ENCODE measurements around the gene KCNJ5. TPM values are rescaled to one million over a fixed set of nuclear protein-coding genes. Genes with fewer than 3 reads are reported as not detected.

Gene KCNJ5
- total and polyA plus RNA-seq, 2 experiments from 2014 or later, result not detected

DNA sequence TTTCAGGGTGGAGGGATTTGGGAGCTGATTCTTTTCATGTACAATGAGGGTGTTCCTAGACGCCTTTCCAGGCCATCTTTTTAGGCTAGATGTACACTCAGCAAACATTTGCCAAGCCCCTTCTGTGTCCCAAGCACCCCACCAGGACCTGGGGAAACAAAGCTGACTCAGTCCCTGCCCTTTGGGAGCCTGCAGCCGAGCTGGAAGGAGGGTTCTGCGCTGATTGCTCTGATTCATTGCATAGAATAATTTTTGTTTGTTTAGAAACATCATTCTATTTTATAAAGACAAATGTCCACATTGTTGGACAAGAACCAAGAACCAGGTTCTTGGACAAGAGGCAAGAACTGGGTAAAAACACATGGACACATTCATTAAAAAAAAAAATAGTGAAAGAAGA lies 34.8 kb downstream of the KCNJ5 start:
- H2AFZ ChIP-seq, result no peak overlapping the region
- no peak for ATAC-seq
- no peak overlapping the region for H3K27ac ChIP-seq (ENCODE audit: low read depth)
- no peaks in the 10 kb centered on the region for H4K20me1 ChIP-seq (replicated peaks; ENCODE audit: insufficient read depth)
- DNase-seq (ENCODE audit: low spot score), result no peak
- peaks cover 37% of the 10 kb centered on the region for H3K4me1 ChIP-seq (ENCODE audit: insufficient read depth)
- H3K27me3 ChIP-seq (ENCODE audit: insufficient read depth), result peaks cover 38% of the 10 kb centered on the region; the same call in 1 of the 2 replicates
- peaks cover 55% of the 10 kb centered on the region for H3K4me1 Mint-ChIP-seq
- no peak overlapping the region for H3K27ac Mint-ChIP-seq
- no peaks in the 10 kb centered on the region for H3K9me2 ChIP-seq (ENCODE audit: insufficient read depth)
- H3K4me3 ChIP-seq, result no peak overlapping the region
- H3K4me3 Mint-ChIP-seq, result peak overlapping the region; percentile 26; the same call in 1 of the 3 replicates
- H3K36me3 ChIP-seq (ENCODE audit: insufficient read depth), result no peaks in the 10 kb centered on the region
- H3F3A ChIP-seq (replicated peaks; ENCODE audit: low read depth), result no peaks in the 10 kb centered on the region
- H3K27me3 Mint-ChIP-seq (ENCODE audit: insufficient read depth, low read depth, poor library complexity), result peaks cover 40% of the 10 kb centered on the region
- H3K36me3 Mint-ChIP-seq (ENCODE audit: low read depth), result no peaks in the 10 kb centered on the region
- H3K4me2 ChIP-seq, result 0 out of 2 replicates have a peak overlapping the region, but pooled peaks have one; percentile 43
- TF ChIP-seq POLR2AphosphoS5 (IDR thresholded peaks at IDR 0.05; ENCODE audit: low read depth), result no peak
- no peak for TF ChIP-seq EZH2phosphoT487 (IDR thresholded peaks at IDR 0.05; ENCODE audit: unreplicated experiment)
- TF ChIP-seq STAT1 (IDR thresholded peaks at IDR 0.05; ENCODE audit: unreplicated experiment), result no peak
- no peak for TF ChIP-seq CREB1 (CRISPR knock-in tag; IDR thresholded peaks at IDR 0.05; ENCODE audit: low read depth)
- no peak for TF ChIP-seq ZNF114 (CRISPR knock-in tag; IDR thresholded peaks at IDR 0.05)
- TF ChIP-seq, protein P1, sequence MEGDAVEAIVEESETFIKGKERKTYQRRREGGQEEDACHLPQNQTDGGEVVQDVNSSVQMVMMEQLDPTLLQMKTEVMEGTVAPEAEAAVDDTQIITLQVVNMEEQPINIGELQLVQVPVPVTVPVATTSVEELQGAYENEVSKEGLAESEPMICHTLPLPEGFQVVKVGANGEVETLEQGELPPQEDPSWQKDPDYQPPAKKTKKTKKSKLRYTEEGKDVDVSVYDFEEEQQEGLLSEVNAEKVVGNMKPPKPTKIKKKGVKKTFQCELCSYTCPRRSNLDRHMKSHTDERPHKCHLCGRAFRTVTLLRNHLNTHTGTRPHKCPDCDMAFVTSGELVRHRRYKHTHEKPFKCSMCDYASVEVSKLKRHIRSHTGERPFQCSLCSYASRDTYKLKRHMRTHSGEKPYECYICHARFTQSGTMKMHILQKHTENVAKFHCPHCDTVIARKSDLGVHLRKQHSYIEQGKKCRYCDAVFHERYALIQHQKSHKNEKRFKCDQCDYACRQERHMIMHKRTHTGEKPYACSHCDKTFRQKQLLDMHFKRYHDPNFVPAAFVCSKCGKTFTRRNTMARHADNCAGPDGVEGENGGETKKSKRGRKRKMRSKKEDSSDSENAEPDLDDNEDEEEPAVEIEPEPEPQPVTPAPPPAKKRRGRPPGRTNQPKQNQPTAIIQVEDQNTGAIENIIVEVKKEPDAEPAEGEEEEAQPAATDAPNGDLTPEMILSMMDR (conservative IDR thresholded peaks at IDR 0.05; ENCODE audit: low read depth in 2 of 2), result no peak
- TF ChIP-seq, protein P2, sequence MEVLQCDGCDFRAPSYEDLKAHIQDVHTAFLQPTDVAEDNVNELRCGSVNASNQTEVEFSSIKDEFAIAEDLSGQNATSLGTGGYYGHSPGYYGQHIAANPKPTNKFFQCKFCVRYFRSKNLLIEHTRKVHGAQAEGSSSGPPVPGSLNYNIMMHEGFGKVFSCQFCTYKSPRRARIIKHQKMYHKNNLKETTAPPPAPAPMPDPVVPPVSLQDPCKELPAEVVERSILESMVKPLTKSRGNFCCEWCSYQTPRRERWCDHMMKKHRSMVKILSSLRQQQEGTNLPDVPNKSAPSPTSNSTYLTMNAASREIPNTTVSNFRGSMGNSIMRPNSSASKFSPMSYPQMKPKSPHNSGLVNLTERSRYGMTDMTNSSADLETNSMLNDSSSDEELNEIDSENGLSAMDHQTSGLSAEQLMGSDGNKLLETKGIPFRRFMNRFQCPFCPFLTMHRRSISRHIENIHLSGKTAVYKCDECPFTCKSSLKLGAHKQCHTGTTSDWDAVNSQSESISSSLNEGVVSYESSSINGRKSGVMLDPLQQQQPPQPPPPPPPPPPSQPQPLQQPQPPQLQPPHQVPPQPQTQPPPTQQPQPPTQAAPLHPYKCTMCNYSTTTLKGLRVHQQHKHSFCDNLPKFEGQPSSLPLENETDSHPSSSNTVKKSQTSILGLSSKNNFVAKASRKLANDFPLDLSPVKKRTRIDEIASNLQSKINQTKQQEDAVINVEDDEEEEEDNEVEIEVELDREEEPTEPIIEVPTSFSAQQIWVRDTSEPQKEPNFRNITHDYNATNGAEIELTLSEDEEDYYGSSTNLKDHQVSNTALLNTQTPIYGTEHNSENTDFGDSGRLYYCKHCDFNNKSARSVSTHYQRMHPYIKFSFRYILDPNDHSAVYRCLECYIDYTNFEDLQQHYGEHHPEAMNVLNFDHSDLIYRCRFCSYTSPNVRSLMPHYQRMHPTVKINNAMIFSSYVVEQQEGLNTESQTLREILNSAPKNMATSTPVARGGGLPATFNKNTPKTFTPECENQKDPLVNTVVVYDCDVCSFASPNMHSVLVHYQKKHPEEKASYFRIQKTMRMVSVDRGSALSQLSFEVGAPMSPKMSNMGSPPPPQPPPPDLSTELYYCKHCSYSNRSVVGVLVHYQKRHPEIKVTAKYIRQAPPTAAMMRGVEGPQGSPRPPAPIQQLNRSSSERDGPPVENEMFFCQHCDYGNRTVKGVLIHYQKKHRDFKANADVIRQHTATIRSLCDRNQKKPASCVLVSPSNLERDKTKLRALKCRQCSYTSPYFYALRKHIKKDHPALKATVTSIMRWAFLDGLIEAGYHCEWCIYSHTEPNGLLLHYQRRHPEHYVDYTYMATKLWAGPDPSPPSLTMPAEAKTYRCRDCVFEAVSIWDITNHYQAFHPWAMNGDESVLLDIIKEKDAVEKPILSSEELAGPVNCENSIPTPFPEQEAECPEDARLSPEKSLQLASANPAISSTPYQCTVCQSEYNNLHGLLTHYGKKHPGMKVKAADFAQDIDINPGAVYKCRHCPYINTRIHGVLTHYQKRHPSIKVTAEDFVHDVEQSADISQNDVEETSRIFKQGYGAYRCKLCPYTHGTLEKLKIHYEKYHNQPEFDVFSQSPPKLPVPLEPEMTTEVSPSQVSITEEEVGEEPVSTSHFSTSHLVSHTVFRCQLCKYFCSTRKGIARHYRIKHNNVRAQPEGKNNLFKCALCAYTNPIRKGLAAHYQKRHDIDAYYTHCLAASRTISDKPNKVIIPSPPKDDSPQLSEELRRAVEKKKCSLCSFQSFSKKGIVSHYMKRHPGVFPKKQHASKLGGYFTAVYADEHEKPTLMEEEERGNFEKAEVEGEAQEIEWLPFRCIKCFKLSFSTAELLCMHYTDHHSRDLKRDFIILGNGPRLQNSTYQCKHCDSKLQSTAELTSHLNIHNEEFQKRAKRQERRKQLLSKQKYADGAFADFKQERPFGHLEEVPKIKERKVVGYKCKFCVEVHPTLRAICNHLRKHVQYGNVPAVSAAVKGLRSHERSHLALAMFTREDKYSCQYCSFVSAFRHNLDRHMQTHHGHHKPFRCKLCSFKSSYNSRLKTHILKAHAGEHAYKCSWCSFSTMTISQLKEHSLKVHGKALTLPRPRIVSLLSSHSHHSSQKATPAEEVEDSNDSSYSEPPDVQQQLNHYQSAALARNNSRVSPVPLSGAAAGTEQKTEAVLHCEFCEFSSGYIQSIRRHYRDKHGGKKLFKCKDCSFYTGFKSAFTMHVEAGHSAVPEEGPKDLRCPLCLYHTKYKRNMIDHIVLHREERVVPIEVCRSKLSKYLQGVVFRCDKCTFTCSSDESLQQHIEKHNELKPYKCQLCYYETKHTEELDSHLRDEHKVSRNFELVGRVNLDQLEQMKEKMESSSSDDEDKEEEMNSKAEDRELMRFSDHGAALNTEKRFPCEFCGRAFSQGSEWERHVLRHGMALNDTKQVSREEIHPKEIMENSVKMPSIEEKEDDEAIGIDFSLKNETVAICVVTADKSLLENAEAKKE (CRISPR knock-in tag; IDR thresholded peaks at IDR 0.05), result no peak
- no peak for TF ChIP-seq JUNB (IDR thresholded peaks at IDR 0.05; ENCODE audit: unreplicated experiment)
- no peak for TF ChIP-seq EZH2 (IDR thresholded peaks at IDR 0.05; ENCODE audit: low read depth, unreplicated experiment)
- TF ChIP-seq ZNF331 (CRISPR knock-in tag; IDR thresholded peaks at IDR 0.05; ENCODE audit: low read depth), result no peak
- TF ChIP-seq, protein P3, sequence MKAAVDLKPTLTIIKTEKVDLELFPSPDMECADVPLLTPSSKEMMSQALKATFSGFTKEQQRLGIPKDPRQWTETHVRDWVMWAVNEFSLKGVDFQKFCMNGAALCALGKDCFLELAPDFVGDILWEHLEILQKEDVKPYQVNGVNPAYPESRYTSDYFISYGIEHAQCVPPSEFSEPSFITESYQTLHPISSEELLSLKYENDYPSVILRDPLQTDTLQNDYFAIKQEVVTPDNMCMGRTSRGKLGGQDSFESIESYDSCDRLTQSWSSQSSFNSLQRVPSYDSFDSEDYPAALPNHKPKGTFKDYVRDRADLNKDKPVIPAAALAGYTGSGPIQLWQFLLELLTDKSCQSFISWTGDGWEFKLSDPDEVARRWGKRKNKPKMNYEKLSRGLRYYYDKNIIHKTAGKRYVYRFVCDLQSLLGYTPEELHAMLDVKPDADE (IDR thresholded peaks at IDR 0.05), result no peak
- no peak for TF ChIP-seq NANOG (IDR thresholded peaks at IDR 0.05; ENCODE audit: borderline replicate concordance)
- TF ChIP-seq, protein P4, sequence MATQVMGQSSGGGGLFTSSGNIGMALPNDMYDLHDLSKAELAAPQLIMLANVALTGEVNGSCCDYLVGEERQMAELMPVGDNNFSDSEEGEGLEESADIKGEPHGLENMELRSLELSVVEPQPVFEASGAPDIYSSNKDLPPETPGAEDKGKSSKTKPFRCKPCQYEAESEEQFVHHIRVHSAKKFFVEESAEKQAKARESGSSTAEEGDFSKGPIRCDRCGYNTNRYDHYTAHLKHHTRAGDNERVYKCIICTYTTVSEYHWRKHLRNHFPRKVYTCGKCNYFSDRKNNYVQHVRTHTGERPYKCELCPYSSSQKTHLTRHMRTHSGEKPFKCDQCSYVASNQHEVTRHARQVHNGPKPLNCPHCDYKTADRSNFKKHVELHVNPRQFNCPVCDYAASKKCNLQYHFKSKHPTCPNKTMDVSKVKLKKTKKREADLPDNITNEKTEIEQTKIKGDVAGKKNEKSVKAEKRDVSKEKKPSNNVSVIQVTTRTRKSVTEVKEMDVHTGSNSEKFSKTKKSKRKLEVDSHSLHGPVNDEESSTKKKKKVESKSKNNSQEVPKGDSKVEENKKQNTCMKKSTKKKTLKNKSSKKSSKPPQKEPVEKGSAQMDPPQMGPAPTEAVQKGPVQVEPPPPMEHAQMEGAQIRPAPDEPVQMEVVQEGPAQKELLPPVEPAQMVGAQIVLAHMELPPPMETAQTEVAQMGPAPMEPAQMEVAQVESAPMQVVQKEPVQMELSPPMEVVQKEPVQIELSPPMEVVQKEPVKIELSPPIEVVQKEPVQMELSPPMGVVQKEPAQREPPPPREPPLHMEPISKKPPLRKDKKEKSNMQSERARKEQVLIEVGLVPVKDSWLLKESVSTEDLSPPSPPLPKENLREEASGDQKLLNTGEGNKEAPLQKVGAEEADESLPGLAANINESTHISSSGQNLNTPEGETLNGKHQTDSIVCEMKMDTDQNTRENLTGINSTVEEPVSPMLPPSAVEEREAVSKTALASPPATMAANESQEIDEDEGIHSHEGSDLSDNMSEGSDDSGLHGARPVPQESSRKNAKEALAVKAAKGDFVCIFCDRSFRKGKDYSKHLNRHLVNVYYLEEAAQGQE (IDR thresholded peaks at IDR 0.05; ENCODE audit: unreplicated experiment), result no peak
- no peaks in the 10 kb centered on the region for H3K79me2 ChIP-seq (replicated peaks; ENCODE audit: insufficient read depth)
- H3K9me3 Mint-ChIP-seq, result no peaks in the 10 kb centered on the region; the same call in 2 of the 3 replicates

Measured in GM23338 (cell line).